Measurements from ENCODE around the gene VEGFC. TPM values are rescaled to one million over a fixed set of nuclear protein-coding genes. Genes with fewer than 3 reads are reported as not detected.

Gene VEGFC
- total and polyA plus RNA-seq, 10 of the 15 experiments (the other 5 are each of a cell fraction or from before 2014, with no cell fraction given), result 0.03 to 0.04 TPM; not detected in 8

- TF ChIP-seq ZNF274 (IDR thresholded peaks at IDR 0.05; ENCODE audit: insufficient read depth, insufficient read length) (no peak), EP300 (IDR thresholded peaks at IDR 0.05; ENCODE audit: borderline replicate concordance in 1 of 2, control insufficient read depth in 1 of 2, low read depth in 2 of 2, low read length in 2 of 2) (no peak), ELK1 (IDR thresholded peaks at IDR 0.05; ENCODE audit: low read depth, low read length) (no peak), EZH2 (IDR thresholded peaks at IDR 0.05; ENCODE audit: borderline replicate concordance, control insufficient read depth, low read depth, low read length) (no peak)
Measured at GRCh38 chr4:176646311-176646710, 146.4 kb downstream of the VEGFC start (continued).

- in situ Hi-C loops (cut with MboI), result loop anchor here (10.0 kb wide), 1 partner anchor 271 kb away; no protein-coding TSS in a partner anchor
Measured at GRCh38 chr4:176645246-176645960, 147.3 kb downstream of the VEGFC start.

More at GRCh38 chr4:176645246-176645960, 147.3 kb downstream of the VEGFC start:
- no peaks in the 10 kb centered on the region for H3K4me1 ChIP-seq (ENCODE audit: control insufficient read depth, insufficient read depth, low read length)
- DNase-seq (ENCODE audit: low read depth, low spot score), result no peak
- no peak for ATAC-seq
- no peak overlapping the region for H3K4me2 ChIP-seq (ENCODE audit: control insufficient read depth, insufficient read depth)
- TF ChIP-seq SP1 (IDR thresholded peaks at IDR 0.05; ENCODE audit: low read depth, low read length) (no peak), FOXM1 (IDR thresholded peaks at IDR 0.05; ENCODE audit: low read depth, low read length) (no peak), BCLAF1 (IDR thresholded peaks at IDR 0.05) (no peak), ZNF384 (IDR thresholded peaks at IDR 0.05; ENCODE audit: borderline replicate concordance, low read depth, low read length) (no peak), ATF7 (IDR thresholded peaks at IDR 0.05; ENCODE audit: low read depth) (no peak), NR2C2 (IDR thresholded peaks at IDR 0.05; ENCODE audit: borderline replicate concordance, control insufficient read depth, insufficient read length, low read depth) (no peak), REST (IDR thresholded peaks at IDR 0.05; ENCODE audit: low read depth, low read length) (no peak), BACH1 (IDR thresholded peaks at IDR 0.05; ENCODE audit: borderline replicate concordance) (no peak), RAD51 (IDR thresholded peaks at IDR 0.05) (no peak), BMI1 (IDR thresholded peaks at IDR 0.05; ENCODE audit: borderline replicate concordance) (no peak)
- FAIRE-seq, result no peak
- 17% methylated on average over 8 of the region's 8 CpGs for WGBS (ENCODE audit: insufficient coverage, insufficient replicate concordance, low lambda C conversion rate, missing lambda C conversion rate)
- H3K9ac ChIP-seq (ENCODE audit: control insufficient read depth, insufficient read depth, low read length), result no peak overlapping the region
- ChIA-PET RAD21 (ENCODE audit: unreplicated experiment) (no interaction called here), POLR2A (no interaction called here), SMC1A (ENCODE audit: uncharacterized antibody, unreplicated experiment) (no interaction called here), CTCF (no interaction called here)
- no TSS peak for BruUV-seq (replicated peaks)
- H3K27me3 ChIP-seq (replicated peaks in 1 of 2; ENCODE audit: control insufficient read depth in 2 of 2, insufficient read depth in 2 of 2, low read length in 1 of 2), result no peaks in the 10 kb centered on the region
- H3K9me3 ChIP-seq (replicated peaks; ENCODE audit: control insufficient read depth, insufficient read depth, low read length), result no peaks in the 10 kb centered on the region
- intact Hi-C loops (cut with micrococcal nuclease; ENCODE audit: unreplicated experiment), result no loop called here
- no peaks in the 10 kb centered on the region for H3K79me2 ChIP-seq (ENCODE audit: control insufficient read depth, insufficient read depth, low read length)
- H3K4me3 ChIP-seq, result no peak overlapping the region
- no peak overlapping the region for H2AFZ ChIP-seq (ENCODE audit: control insufficient read depth, low read depth, low read length)
- H3K36me3 ChIP-seq (ENCODE audit: control insufficient read depth in 2 of 2, insufficient read depth in 2 of 2, low read length in 1 of 2), result no peaks in the 10 kb centered on the region
- H4K20me1 ChIP-seq (ENCODE audit: control insufficient read depth, insufficient read depth), result no peaks in the 10 kb centered on the region
- H3K27ac ChIP-seq (ENCODE audit: control insufficient read depth, insufficient read depth), result no peak overlapping the region
